IMR-90 (cell line): ENCODE data around the gene CERK. TPM values are rescaled to one million over a fixed set of nuclear protein-coding genes. Genes with fewer than 3 reads are reported as not detected.

Experiments used
- ATAC-seq: fragments of 200-7000 bp; cut with Tn5 transposase; 2 replicates; pipeline ENCODE4 v1.9.1; 2020; ENCODE audit warnings: low read depth, mild to moderate bottlenecking, moderate library complexity
- BruUV-seq: library from RNA; stranded (reverse); fragments of 400-500 nt; replicated peaks from 2 replicates; lab custom pipeline; 2021; lab: Mats Ljungman, UMichigan
- CTCF ChIA-PET: fragments of 300-600 bp; formaldehyde crosslinking; extraction: SDS; loops from one replicate; lab custom pipeline; 2021; ENCODE audit warnings: antibody characterized with exemption; lab: Yijun Ruan, JAX
- POLR2A ChIA-PET: fragments of 300-600 bp; sonication (Branson Sonifier 250); formaldehyde crosslinking; loops from one replicate; lab custom pipeline; 2022; ENCODE audit warnings: antibody characterized with exemption; ENCODE audit not compliant: unreplicated experiment; lab: Charles Lee
- DNase-seq: peaks from one replicate; pipeline ENCODE4 v3.0.0; 2013
- H2AFZ ChIP-seq: replicated peaks from 2 replicates; pipeline ENCODE3; 2013; ENCODE audit warnings: low read length, mild to moderate bottlenecking; ENCODE audit not compliant: poor library complexity
- H2AK5ac ChIP-seq: 2 replicates; pipeline ENCODE4 v1.6.1; 2013; ENCODE audit warnings: low read depth, low read length, inconsistent platforms
- H2AK9ac ChIP-seq: replicated peaks from 2 replicates; pipeline ENCODE3; 2013; ENCODE audit warnings: mild to moderate bottlenecking, low read depth, low read length, moderate library complexity; ENCODE audit not compliant: poor library complexity
- H2BK120ac ChIP-seq: 2 replicates; pipeline ENCODE4 v1.6.1; 2013; ENCODE audit warnings: low read depth, low read length, inconsistent platforms
- H2BK15ac ChIP-seq: 3 replicates; pipeline ENCODE4 v1.6.1; 2013; ENCODE audit warnings: low read depth, low read length, inconsistent platforms
- H2BK20ac ChIP-seq: 2 replicates; pipeline ENCODE4 v1.6.1; 2013; ENCODE audit warnings: low read depth, mild to moderate bottlenecking, inconsistent platforms, low read length, moderate library complexity
- H2BK5ac ChIP-seq: 2 replicates; pipeline ENCODE4 v1.6.1; 2013; ENCODE audit warnings: mild to moderate bottlenecking, low read depth, low read length, inconsistent platforms; ENCODE audit not compliant: poor library complexity, severe bottlenecking
- H3K14ac ChIP-seq: replicated peaks from 2 replicates; pipeline ENCODE4 v1.6.1; 2013; ENCODE audit warnings: low read depth, low read length, inconsistent platforms
- H3K18ac ChIP-seq: 2 replicates; pipeline ENCODE4 v1.6.1; 2013; ENCODE audit warnings: low read depth, low read length, control low read depth
- H3K23ac ChIP-seq: 2 replicates; pipeline ENCODE4 v1.6.1; 2013; ENCODE audit warnings: low read depth, low read length, inconsistent platforms
- H3K27ac ChIP-seq: 2 replicates; pipeline ENCODE4 v1.5.1; 2013; ENCODE audit warnings: mild to moderate bottlenecking, control low read depth, low read length; ENCODE audit not compliant: insufficient read depth
- H3K27me3 ChIP-seq: 2 replicates; pipeline ENCODE4 v1.6.1; 2013; ENCODE audit warnings: low read length; ENCODE audit not compliant: control insufficient read depth, insufficient read depth
- H3K36me3 ChIP-seq: 2 replicates; pipeline ENCODE4 v1.6.1; 2013; ENCODE audit warnings: low read length, mixed read lengths; ENCODE audit not compliant: control insufficient read depth, insufficient read depth
- H3K4ac ChIP-seq: 2 replicates; pipeline ENCODE4 v1.6.1; 2013; ENCODE audit warnings: low read depth, low read length, inconsistent platforms
- H3K4me1 ChIP-seq: 2 replicates; pipeline ENCODE4 v1.6.1; 2013; ENCODE audit warnings: low read length, mixed read lengths; ENCODE audit not compliant: control insufficient read depth, insufficient read depth
- H3K4me2 ChIP-seq: 2 replicates; pipeline ENCODE4 v1.6.1; 2013; ENCODE audit warnings: low read depth, mild to moderate bottlenecking, control low read depth, low read length, moderate library complexity
- H3K4me3 ChIP-seq: 2 replicates; pipeline ENCODE4 v1.5.1; 2013; ENCODE audit warnings: low read depth, mild to moderate bottlenecking, control low read depth, low read length, moderate library complexity; ENCODE audit not compliant: insufficient read depth
- H3K56ac ChIP-seq: 2 replicates; pipeline ENCODE4 v1.6.1; 2013; ENCODE audit warnings: low read length, inconsistent platforms; ENCODE audit not compliant: insufficient read depth; ENCODE audit errors: extremely low read depth
- H3K79me1 ChIP-seq, 2 experiments: 2 replicates each; pipeline ENCODE4 v1.6.1; 2013; ENCODE audit warnings: low read length in 2 of 2, inconsistent platforms in 1 of 2, low read depth in 1 of 2
- H3K9ac ChIP-seq: 2 replicates; pipeline ENCODE4 v1.6.1; 2013; ENCODE audit warnings: low read depth, low read length, control low read depth
- H3K9me1 ChIP-seq: 2 replicates; pipeline ENCODE4 v1.6.1; 2013; ENCODE audit warnings: low read length, inconsistent platforms; ENCODE audit not compliant: insufficient read depth
- H3K9me3 ChIP-seq: 2 replicates; pipeline ENCODE4 v1.6.1; 2013; ENCODE audit warnings: low read length; ENCODE audit not compliant: control insufficient read depth, insufficient read depth
- H4K20me1 ChIP-seq: 2 replicates; pipeline ENCODE4 v1.6.1; 2013; ENCODE audit warnings: low read length, inconsistent platforms; ENCODE audit not compliant: insufficient read depth
- H4K5ac ChIP-seq: 2 replicates; pipeline ENCODE4 v1.6.1; 2013; ENCODE audit warnings: mild to moderate bottlenecking, low read depth, low read length, control low read depth
- H4K8ac ChIP-seq, 2 experiments: 2 replicates each; pipeline ENCODE4 v1.6.1; 2013; ENCODE audit warnings: low read depth in 2 of 2, low read length in 2 of 2, control low read depth in 1 of 2, inconsistent platforms in 1 of 2
- H4K91ac ChIP-seq: 2 replicates; pipeline ENCODE4 v1.6.1; 2013; ENCODE audit warnings: low read depth, low read length, inconsistent platforms; ENCODE audit not compliant: insufficient read depth
- CEBPB ChIP-seq: IDR thresholded peaks from 2 replicates; pipeline ENCODE4 v1.6.1; 2012; ENCODE audit warnings: low read depth, low read length, improper control_type of control experiment
- MAZ ChIP-seq: IDR thresholded peaks from 2 replicates; pipeline ENCODE4 v1.6.1; 2012; ENCODE audit warnings: low read depth, mild to moderate bottlenecking, low read length, improper control_type of control experiment, moderate library complexity, borderline replicate concordance
- NFE2L2 ChIP-seq: fragments of 150-350 bp; IDR thresholded peaks from 2 replicates; pipeline ENCODE4 v1.6.1; 2016; ENCODE audit warnings: low read depth, mild to moderate bottlenecking, low read length
- POLR2A ChIP-seq: IDR thresholded peaks from 2 replicates; pipeline ENCODE4 v1.6.1; 2012; ENCODE audit warnings: mild to moderate bottlenecking, low read depth, low read length
- WGBS, 2 experiments: methylation state at CpG; one replicate each; pipeline versions ENCODE4 v1.1.5 to v1.1.7; 2013; ENCODE audit warnings: missing lambda C conversion rate in 2 of 2; ENCODE audit not compliant: insufficient read length in 1 of 2; ENCODE audit errors: extremely low coverage in 2 of 2; 5-methylcytosine and 5-hydroxymethylcytosine counted together
- dilution Hi-C: fragments of 300-500 bp; cut with HindIII; formaldehyde crosslinking; loops from one replicate; pipeline ENCODE4 v1.14.3; 2018; ENCODE audit warnings: low sequenced_read_pairs; ENCODE audit not compliant: unreplicated experiment
- in situ Hi-C: fragments of 300-500 bp; cut with MboI; formaldehyde crosslinking; loops from 3 replicates; pipeline ENCODE4 v1.14.3; 2019; ENCODE audit warnings: low sequenced_read_pairs, inconsistent platforms, mixed read lengths
- intact Hi-C: fragments of 100-400 bp; cut with micrococcal nuclease; formaldehyde crosslinking; loops from 2 replicates; pipeline ENCODE4 v1.10.0; 2022
- polyA plus RNA-seq, 3 experiments: library from polyadenylated mRNA; depleted of rRNA; stranded (reverse); fragments of >200 nt; gene quantifications; 2 replicates each; pipeline ENCODE4 v1.2.3, GENCODE V29; 2012; ENCODE audit warnings: low replicate concordance in 1 of 3
- total RNA-seq: library from RNA; depleted of rRNA; stranded (reverse); fragments of >200 nt; gene quantifications from 2 replicates; pipeline ENCODE4 v1.2.3, GENCODE V29; 2012

CERK gene
- total and polyA plus RNA-seq, 2 of the 4 experiments (the other 2 are of a cell fraction): 25.3 to 38.7 TPM

GRCh38 chr22:46740910-46741780 is 3.1 kb upstream of the CERK start:
- H3K4me2 ChIP-seq: no peak overlapping the region
- no peak overlapping the region for H3K4ac ChIP-seq
- no peak overlapping the region for H4K8ac ChIP-seq
- peaks cover 4 to 32% of the 10 kb centered on the region in 2 experiments; a peak in 3 of 4 replicates for H3K79me1 ChIP-seq
- H2BK5ac ChIP-seq: no peak overlapping the region
- ChIA-PET POLR2A (interaction anchor here (1.2 kb wide), 1 partner anchor 21 kb away, joined by 3 read pairs; the partner anchor contains the start of gene TBC1D22A), CTCF (no interaction called here)
- dilution Hi-C loops (no loop called here), in situ Hi-C loops (no loop called here), intact Hi-C loops (no loop called here)
- no peak overlapping the region for H2AK9ac ChIP-seq
- peaks cover 12% of the 10 kb centered on the region for H4K20me1 ChIP-seq
- H3K27me3 ChIP-seq: no peaks in the 10 kb centered on the region
- no peak overlapping the region for H2BK20ac ChIP-seq
- H3K27ac ChIP-seq: no peak overlapping the region
- no peak for TF ChIP-seq CEBPB
- no peak for TF ChIP-seq POLR2A
- no peak for TF ChIP-seq MAZ
- no peak for TF ChIP-seq NFE2L2
- H2AFZ ChIP-seq: no peak overlapping the region
- H4K5ac ChIP-seq: no peak overlapping the region
- no peak overlapping the region for H2AK5ac ChIP-seq
- no peak overlapping the region for H2BK120ac ChIP-seq
- no peak overlapping the region for H2BK15ac ChIP-seq
- H3K9me1 ChIP-seq: peaks cover 9% of the 10 kb centered on the region
- 100% methylated on average over 1 of the region's 14 CpGs; no CpG with 5 or more reads in 1 of the 2 experiments for WGBS, 2 experiments
- H3K14ac ChIP-seq: no peak overlapping the region
- H3K4me1 ChIP-seq: peaks cover 15% of the 10 kb centered on the region
- no peaks in the 10 kb centered on the region for H3K9me3 ChIP-seq
- DNase-seq (no peak), ATAC-seq (no peak)
- no peak overlapping the region for H3K56ac ChIP-seq
- BruUV-seq: no TSS peak
- H3K9ac ChIP-seq: no peak overlapping the region
- H3K4me3 ChIP-seq: no peak overlapping the region
- H3K18ac ChIP-seq: no peak overlapping the region
- no peak overlapping the region for H3K23ac ChIP-seq
- H3K36me3 ChIP-seq: no peaks in the 10 kb centered on the region
- no peak overlapping the region for H4K91ac ChIP-seq
